Activated effector memory CD4-positive, alpha-beta T cell treated with Interleukin-2 at 50 U/mL for 16 hours (primary cell): ENCODE data around the gene NDUFS7.

Experiments
- DNase-seq: peaks from one replicate; pipeline ENCODE4 v3.0.0-alpha.2; 2020

The NDUFS7 gene

DNA sequence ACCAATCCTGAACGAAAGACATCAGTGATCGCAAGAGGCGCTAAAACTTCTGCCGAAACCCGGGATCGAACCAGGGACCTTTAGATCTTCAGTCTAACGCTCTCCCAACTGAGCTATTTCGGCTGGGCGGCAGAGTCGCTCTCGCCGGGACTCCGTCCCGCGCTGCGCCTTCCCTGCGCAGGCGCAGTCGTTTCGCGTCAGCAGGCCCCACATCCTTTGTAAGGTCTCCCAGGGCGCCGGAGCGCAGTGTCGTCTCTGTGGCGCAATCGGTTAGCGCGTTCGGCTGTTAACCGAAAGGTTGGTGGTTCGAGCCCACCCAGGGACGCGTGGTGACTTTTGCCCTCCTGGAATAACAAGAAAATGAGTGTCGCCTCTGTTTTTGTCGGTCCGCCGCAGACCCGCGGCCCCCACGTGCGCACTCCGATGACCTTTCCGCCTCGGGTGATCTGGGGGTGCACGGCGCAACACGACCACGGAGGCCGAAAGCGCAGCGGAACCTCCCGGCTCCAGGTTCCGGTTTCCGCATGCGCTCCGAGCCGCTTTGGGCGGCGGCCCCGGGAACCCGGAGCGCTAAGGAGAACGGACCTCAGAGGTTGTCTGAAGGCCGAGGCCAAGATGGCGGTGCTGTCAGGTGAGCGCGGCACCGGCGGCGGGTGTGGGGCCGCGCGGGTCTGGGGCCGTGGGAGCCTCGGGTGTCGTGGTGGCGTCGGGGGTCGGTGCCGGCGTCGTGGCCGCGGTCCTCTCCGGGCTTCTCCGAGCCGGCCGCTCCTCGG lies at the start of gene NDUFS7:
TSS of gene NDUFS7 (plus strand) at position 596 of the 773 bp plus-strand sequence. CDS start at position 616, 20 bp downstream.
- peak; percentile 92 for DNase-seq

DNA sequence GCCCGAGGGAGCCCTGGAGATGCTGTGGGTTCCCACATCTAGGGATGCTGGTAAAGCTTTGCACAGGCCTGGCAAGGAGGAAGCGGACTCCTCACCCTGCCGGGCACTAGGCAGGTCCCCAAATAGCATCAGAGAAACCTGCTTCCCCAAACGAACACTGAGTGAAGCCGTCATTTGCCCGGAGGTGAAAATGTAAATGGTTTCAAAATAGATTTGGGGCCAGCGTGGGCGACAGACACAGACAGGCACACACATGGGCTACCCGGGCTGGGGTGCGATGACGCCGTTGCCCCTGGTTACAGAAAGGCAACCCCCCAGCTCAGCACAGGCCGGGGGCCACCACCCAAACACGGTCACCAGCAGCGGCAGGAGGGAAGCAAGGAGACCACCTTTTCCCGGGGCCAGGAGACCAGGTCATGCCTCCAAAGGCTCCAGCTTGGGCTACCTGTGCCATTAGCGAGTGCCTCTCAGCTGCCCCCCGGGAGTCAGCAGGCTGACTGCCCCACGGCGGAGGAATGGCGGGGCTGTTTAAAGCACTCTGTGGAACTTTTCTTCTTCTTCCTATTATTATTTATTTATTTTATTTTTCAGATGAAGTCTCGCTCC lies 47.5 kb upstream of the NDUFS7 start:
- no peak for DNase-seq

DNA sequence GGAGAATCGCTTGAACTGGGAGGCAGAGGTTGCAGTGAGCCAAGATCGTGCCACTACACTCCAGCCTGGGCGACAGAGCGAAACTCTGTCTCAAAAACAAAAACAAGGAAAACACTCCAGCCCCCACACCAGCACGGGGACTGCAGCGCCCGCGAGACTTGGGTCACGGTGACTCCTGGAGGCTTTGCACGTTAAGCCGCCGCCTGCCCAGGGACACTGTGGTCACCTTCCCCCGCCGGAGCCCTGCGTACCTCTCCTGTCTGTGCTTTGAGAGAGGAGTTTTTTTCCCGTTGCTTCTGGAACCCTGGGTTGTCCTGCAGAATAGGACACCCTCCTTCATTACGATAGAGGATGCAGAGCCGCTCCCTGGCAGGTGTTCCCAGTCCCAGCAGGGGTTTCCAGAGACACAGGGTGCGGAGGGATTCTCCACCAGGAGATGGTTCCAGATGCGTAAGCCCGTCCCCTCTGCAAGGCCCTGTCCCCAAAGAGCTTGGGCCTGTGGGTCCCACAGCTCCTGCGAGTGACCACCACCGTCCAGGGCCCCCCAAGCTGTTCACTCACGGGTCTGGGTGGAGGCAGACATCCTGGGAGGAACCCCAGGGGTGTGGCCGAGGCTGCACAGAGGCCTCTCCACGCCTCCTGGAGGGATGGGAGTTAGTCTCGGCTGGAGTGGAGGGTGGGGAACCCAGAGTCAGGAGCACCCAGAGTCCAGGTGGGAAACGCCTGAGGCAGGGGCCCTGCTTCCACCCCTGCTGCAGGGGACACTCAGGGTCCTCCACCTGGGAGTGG lies 42.8 kb upstream of the NDUFS7 start:
- no peak for DNase-seq

DNA sequence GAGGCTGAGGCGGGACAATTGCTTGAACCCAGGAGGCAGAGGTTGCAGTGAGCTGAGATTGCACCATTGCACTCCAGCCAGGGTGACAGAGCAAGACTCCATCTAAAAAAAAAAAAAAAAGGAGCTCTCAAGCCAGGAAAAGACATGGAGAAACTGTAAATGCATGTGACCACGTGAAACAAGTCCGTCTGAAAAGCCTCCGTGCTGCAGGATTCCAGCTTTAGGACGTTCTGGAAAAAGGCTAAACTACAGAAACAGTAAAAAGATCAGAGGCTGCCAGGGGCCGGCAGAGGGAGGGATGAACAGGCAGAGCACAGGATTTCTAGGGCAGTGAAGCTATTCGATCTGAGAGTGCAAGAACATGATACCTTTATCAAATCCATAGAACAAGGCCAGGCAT lies 40.7 kb upstream of the NDUFS7 start:
- DNase-seq = no peak

DNA sequence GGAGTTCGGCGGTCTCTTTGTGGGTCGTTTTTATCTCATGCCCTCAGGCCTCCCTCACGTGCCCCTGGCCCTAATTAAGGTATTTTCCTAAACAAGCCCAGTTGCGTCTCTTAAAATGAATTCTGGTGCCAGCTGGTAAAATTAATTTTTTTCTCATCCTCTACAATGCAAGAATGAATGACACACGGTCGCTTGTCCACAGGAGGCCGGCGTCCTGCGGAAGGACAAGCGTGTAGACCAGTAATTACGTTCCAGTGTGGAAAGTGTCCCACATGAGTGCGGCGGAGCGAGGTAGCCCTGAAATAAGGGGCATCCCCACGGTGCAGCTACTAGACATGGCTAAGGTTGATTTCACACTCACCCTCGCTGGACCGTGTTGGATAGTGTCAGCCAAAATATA lies 34.5 kb upstream of the NDUFS7 start:
- DNase-seq = no peak

DNA sequence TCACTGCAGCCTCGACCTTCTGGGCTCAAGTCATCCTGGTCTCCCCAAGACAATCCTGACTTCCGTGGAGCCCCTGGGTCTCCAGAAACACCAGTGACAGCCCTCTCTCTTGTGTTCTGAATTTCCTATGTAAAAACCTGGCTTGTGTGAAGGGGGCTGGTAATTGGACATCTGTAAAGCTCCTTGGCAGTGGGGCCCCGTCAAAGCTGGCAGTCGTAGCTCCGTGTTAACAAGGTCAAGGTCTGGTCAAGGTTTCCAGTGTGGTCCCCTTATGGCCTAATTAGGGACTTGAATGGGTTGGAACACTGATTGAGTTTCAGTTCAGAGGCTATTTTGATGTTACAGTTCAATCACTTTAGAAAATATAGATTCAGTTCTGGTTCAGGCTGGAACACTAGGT lies 32.8 kb upstream of the NDUFS7 start:
- no peak for DNase-seq

DNA sequence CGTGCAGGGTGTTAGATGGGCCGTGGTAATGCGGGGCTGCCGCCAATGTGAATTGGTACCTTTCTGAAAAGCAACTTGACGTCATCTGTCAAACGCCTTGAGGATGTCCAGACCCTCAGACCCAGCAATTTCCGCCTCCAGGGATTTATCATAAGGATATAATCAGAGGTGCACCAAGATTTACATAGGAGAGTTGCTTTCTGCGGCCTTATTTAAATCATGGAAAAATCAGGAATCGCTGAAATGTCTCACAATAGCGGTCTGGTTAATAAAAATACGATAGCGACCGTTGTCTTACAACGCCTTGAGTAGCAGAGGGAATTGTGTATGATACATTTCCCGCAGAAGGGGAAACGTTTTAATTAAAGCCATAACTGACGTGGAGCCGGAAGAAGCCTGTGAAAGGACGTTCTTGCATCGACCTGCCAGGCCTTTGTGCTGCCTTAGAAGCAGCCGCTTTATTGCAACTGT lies 32.3 kb upstream of the NDUFS7 start:
- DNase-seq = no peak

DNA sequence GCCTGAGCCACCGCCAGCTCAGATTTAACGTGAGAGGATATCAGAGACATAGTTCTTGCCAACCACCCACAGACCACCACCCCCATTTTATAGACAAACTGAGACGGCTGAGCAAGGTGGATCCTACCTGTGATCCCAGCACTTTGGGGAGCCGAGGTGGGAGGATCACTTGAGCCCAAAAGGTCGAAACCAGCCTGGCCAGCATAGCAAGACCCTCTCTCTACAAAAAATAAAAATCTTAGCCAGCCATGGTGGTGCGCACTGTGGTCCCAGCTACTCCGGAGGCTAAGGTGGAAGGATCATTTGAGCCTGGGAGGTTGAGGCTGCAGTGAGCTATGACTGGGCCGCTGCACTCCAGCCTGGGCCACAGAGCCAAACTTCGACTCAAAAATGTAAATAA lies 30.6 kb upstream of the NDUFS7 start:
- DNase-seq = no peak

DNA sequence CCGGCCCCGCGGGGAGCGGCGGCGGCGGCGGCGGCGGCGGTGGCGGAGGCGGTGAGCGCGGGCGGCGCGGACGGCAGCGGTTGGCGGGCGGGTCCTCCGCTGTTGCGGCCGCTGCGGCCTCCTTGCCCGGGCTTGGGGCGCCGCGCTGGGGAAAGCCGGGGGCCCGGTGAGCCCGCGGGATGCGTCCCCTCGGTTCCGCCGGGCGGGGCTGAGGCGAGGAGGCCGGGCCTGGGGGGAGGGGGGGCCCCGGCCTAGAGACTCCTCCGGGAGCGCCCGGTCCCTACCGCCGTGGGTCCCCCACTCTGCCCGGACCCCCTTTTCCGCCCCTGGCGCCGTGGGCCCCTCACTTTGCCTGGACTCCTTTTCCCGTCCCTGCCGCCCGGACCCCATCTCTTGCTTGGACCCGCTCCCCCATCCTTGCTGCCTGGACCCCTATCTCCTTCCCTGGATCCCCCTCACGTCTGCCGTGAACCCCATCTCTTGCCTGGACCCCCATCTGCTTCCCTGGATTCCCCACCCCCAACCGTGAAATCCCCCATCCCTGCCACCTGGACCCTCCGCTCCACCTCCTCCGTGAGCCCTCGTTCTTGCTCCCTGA lies 28.6 kb upstream of the NDUFS7 start:
- DNase-seq = no peak

DNA sequence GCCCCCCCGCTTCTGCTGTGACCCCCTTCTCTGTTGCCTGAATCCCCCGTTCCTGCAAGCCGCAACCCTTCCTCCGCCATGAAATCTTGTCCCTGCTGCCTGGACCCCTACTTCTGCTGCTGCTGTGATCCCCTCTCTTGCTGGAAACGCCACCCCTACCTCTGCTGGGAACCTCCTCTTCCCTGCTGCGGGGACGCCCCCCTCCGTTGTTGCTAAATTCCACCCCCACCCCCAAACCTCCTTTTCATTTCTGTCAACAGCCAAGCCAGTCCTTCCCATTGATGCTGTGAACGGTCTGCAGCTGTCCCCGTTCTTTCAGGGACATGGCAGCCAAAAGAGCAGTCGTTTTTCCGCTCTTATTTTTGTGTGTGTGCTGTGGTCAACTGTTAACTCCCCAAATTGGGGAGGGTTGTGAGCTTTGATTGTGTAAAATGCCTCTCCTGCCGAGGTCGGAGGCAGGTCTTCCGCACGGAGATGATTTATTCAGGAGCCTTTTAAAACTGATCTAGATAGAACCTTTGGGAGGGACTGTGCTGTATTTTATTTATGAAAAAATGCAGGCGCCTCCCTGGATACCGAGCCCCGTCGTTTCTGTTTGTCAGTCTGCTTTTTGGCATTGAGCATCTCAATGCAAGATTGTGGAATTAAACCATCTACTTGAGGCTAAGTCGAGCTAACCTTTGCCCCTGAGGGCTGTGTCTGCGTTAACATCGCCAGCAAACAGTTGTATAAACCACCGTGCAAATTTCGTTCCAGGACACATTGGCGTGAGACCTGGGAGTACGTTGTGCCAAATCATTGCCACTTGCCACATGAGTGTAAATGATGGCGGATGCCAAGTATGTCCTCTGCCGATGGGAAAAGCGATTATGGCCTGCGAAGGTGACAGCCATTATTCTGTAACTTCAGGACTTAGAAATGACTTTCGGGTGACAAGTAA lies 27.9 kb upstream of the NDUFS7 start:
- DNase-seq = no peak

DNA sequence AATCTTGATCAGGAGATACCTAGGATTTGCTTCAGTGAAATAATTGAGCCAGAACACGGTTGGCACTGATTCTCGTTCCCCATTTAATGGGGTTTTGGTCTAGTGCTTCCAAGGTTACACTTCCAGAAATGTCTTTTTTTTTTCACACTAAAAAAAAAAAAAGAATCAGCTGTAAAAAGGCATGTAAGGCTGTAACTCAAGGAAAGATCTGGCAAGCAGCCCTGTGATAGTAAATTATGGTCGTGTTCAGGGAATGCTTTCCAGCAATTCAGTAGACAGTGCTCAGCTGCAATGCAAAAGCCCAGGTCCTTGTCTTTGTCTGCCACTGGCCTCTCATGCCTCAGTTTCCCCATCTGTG lies 27.2 kb upstream of the NDUFS7 start:
- DNase-seq = no peak

DNA sequence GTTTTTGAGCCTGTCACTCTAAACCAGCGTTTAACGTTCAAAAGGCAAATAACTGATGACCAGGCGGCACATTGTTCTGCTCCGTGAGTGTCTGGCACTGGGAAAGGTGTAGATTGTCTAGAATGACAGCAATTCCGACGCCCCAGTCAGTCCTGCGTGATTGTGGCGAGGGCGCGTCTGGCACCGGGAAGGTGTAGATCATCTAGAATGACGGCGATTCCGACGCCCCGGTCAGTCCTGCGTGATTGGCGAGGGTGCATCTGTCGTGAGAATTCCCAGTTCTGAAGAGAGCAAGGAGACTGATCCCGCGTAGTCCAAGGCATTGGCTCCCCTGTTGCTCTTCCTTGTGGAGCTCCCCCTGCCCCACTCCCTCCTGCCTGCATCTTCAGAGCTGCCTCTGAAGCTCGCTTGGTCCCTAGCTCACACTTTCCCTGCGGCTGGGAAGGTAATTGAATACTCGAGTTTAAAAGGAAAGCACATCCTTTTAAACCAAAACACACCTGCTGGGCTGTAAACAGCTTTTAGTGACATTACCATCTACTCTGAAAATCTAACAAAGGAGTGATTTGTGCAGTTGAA lies 26.1 kb upstream of the NDUFS7 start:
- DNase-seq = no peak

DNA sequence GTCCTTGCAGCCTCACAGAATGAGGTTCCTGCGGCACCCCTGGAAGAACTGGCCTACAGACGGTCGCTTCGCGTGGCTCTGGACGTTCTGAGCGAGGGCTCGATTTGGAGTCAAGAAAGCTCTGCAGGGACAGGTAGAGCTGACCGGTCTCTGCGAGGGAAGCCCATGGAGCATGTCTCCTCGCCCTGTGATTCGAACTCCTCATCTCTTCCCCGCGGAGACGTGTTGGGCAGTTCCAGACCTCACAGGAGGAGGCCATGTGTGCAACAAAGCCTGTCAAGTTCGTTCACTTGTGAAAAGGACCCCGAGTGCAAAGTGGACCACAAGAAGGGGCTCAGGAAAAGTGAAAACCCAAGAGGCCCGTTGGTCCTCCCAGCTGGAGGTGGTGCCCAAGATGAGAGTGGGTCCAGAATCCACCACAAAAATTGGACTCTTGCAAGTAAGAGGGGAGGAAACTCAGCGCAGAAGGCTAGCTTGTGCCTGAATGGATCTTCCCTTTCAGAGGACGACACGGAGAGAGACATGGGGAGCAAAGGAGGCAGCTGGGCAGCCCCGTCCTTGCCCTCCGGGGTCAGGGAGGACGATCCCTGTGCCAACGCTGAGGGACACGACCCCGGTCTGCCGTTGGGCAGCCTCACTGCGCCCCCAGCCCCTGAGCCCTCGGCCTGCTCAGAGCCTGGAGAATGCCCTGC lies 23.4 kb upstream of the NDUFS7 start:
- DNase-seq = no peak

DNA sequence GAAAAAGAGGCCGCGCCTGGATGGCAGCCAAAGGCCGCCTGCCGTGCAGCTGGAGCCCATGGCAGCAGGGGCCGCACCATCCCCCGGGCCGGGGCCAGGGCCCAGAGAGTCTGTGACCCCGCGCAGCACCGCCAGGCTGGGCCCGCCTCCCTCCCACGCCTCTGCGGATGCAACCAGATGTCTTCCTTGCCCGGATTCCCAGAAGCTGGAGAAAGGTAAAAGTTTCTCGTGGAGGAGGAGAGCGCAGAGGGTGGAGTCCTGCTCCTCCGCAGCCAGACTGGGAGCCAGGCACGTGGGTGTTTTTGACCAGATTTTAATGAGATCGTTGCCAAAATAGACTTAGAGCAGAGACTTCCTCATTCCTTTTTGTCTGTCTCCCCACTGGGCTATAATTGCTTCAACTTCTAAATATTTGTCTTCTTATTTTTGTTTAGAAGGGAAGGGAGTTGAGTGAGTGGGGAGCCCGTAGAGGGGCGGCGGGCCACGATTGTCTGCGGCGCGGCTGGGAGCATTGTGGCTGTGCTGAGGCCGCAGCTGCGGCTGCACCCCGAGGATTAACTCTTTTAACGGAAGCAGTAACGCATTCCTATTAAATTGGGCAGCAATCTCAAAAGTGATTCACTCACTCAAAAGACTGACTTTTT lies 22.8 kb upstream of the NDUFS7 start:
- no peak for DNase-seq

DNA sequence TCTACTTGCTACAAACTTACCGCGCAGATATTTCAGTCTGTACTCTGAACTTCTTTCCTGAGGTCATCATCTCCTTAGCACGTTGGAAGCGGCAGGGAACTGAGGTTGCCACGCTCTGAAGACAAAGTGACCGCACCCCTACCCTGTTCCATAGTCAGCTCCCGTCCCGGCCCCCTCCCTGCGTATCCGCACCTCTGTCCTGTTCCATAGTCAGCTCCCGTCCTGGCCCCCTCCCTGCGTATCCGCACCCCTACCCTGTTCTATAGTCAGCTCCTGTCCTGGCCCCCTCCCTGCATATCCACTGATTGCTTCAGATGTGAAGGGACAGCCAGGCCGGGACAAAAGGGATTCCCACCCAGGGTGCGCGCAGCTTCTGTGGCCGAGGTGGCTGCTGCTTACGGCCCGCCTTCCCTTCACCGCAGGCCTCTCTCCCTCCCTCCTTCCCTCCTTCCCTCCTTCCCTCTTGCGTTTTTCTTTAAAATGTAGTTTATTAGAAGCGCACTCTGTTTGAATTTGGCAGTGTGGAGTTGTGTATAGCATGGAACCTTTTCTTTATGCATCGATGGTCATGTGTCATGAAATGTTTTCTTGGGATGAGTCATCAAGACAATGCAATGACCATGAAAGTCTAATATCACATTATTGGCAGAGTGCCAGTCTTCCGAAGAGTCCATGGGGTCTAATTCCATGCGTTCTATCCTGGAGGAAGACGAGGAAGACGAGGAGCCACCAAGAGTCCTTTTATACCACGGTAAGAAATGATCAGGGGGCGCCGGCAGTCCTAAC lies 21.9 kb upstream of the NDUFS7 start:
- no peak for DNase-seq

DNA sequence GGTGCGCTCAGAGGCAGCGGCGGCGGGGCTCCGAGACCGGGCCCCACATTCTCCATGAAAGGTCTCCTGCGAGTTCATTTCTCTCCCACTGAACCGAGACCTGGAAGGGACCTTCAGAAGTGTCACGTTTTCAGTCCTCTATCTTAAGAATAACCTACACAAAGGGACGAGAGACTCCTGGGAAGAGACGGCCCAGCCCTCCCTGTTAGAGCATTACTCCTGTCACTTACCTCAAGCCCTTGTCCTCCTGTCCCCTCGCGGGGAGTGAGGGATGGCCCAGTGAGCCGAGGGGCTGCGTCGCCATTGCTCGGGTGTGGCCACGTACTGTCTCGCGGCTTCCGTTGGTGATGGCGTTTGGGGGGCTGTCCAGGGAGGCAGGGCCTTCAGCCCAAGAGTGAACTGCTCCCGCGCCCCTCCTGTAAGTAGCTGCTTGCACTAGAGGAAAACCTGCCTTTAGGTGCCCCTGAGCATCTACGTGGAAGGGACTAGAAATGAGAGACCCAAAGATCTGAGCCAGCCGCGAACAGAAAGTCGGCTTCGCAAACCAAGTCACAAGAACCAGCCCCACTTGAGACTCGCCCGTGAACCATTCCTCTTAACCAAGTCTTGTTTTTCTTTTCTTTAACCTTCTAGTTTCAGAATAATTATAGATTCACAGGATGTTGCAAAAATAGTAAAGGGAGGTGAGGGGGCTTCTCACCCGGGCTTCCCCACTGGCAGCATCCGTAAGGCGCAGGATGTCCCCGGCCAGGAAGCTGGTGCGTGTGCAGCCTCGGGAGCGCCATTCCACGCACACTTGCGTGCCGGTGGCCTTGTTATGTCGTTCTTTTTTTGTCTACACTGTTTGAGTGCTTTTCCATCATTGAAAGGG lies 21.1 kb upstream of the NDUFS7 start:
- no peak for DNase-seq

DNA sequence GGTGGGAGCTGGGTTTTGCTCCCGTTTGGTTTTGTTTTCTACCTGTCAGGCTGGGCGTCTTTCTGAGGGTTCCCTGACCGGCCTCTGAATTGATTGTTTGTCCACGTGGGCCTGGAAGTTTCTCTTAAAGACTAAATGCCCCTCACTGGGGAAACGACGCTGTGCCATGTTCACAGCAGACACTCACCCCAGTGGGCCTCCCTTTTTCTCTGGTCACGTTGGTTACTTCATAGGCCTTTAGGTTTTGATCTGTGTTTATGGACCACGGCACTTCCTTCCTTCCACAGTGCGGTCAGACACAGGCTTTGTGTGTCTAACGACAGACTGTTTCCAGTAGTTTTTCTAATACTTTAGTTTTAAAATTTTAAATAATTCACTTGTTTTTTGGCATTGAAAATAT lies 20.1 kb upstream of the NDUFS7 start:
- DNase-seq = no peak

DNA sequence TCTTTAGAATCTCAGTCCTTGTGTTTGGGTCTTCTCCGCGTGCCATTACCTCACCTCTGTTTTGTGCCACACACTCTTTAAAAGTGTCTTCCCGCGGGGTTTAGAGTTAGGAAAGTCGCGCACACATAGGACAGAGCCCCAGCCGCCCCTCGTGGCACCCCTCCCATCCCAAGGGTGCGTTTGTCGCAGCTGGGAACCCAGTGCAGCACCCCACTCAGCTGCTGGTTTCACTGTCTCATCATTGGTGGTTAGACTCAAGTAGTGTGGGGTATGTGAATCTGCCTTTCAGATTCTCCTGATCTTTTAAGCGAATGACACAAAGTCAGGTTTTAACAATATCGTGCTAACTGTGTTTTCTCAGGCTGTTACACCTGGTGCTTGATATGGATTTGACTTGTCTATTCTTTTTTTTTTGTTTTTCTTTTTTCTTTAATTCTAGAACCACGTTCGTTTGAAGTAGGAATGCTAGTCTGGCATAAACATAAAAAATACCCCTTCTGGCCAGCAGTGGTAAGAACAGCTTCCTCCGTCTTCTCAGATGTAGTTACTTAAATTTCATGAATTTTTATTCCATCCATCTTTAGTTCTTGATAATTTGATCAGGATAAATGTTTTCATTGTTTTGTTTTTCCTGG lies 19.5 kb upstream of the NDUFS7 start:
- no peak for DNase-seq
